ENCODE data around the gene TAF5L.
"Not testable (repeated sequence)": the region's sequence is repeated elsewhere in the genome, so short reads cannot be mapped to it uniquely, and the experiment has no call there.

The TAF5L gene

DNA sequence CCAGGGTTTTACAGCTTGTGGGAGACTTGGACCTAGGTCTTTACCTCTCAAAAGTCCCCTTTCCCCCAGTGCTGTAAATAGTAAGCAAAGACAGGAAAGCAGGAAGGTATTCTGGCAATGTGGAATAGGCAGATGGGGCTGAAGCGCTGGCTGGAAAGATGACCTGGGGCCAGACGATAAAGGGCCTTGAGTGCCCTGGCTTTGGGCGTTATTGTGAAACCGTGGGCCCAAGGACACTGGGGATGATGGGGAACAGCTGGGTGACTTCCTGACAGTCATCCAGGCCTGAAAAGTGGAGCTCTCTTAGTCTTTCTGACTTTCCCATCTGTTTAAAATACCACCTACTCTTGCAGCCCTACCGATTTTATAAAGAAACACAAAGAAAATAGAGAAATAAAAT lies 16.5 kb upstream of the TAF5L start:
- no peak for DNase-seq

DNA sequence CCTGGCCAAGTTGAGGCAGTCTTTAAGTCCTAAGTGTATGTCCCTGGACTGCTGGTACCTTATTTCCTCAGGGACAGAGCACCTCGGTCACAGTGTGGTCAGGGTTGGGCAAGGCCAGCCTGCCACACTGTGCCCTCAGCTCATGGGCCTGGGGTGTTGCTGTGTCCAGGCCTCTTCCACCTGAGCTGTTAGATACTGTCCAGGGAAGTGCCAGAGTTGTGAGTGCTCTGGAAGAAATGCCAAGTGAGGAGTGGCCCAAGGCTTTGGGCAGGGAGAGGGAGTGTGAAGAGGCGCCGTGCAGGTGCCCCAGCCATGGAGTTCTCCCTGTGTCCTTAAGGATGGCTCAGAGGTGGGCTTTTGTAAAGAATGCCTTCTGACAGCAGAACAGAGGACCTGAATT lies 15.4 kb upstream of the TAF5L start:
- DNase-seq, result no peak

DNA sequence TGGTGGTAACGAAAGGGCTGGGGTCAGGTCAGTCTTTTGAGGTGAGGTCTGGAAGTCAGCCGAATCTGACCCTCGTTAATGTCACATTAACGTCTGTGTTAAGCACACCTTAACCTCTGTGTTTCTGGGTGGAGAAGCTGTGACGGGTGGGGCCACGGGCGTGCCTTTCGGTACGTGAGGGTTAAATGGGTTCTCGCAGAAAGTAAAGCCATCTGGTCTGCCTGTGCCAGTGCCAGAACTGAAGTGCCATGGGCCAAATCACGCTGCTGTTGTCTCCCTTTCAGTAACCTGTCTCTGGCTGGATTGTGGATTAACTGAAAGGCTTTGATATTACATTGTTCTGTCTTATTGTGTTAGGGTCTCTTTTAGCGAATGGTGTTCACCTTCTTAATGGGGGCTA lies 14.5 kb upstream of the TAF5L start:
- DNase-seq, result no peak

DNA sequence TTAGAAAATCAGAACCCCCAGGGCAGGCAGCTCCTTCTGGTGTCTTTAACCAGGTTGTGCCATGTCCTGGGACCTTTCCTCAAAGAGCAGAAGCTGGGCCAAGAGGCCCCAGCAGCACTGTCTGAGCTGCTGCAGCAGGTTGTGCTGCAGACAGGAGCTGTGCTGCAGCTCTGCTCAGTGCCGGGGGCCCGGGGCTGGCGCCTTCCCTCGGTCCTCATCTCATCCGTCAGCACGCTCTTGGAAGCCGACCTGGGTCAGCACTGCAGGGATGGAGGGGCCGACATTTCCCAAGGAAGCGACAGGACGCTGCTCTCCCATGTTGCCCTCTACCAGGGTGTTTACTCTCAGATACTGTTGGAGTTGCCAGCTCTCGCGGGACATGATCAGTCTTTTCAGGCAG lies 11.8 kb upstream of the TAF5L start:
- DNase-seq, result no peak

DNA sequence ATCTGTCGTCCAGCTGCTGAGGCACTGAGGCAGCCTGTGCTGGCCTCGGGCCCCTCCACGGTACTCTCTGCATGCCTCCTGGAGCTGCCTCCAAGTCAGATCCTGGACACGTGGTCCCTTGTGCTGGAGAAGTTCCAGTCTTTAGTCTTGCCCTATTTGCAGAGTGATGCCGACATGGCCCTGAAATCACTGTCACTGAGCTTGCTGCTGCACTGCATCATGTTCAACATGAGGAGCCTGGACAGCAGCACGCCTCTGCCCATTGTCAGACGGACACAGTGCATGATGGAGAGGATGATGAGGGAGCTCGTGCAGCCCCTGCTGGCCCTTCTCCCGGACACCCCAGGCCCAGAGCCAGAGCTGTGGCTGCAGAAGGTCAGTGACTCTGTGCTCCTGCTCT lies 10.1 kb upstream of the TAF5L start:
- no peak for DNase-seq

DNA sequence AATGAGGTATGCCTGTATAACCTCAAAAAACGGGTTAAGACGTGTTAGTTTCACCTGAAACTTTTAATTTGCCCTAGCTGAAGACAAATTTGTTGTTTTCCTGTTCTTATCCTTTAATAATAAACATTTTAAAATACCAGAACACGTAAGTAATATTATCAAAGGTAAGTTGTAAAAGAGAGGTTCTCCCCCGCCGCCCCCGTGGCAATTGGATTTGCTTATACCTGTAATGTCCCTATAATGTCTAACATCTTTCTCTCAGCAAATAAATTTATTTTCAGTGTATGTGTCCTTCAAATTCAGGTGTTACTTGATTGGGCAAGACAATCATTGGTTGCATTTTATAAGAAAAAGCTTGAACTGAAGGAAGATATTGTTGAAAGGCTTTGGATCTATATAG lies 6.0 kb upstream of the TAF5L start:
- DNase-seq, result no peak

DNA sequence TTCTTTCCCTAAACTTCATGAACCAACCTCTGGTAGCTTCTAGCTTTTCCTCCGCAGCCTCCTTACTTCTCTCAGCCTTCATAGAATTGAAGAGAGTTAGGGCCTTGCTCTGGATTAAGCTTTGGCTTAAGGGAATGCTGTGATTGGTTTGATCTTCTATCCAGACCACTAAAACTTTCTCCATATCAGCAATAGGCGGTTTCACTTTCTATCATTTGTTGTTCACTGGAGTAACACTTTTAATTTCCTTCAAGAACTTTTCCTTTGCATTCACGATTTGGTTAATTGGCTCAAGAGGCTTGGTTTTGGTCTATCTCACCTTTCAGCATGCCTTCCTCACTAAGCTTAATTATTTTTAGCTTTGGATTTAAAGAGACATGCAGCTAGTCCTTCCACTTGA lies 5.2 kb upstream of the TAF5L start:
- no peak for DNase-seq

DNA sequence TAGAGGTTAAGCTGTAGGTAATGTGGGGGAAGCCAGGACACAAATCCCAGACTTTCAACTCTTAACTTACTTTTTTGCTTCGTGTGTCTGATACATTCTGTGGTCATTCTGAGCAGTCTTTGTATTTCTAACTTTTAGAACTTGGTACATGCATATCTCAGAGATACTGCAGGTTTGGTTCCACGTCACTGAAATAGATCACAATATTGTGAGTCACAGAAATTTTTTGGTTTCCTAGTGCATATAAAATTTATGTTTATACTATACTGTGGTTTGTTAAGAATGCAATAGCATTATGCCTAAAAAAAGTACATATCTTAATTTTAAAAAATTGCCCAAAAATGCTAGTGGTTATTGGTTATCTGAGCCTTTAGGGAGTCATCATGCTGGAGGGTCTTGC lies 3.3 kb upstream of the TAF5L start:
- no peak for DNase-seq

DNA sequence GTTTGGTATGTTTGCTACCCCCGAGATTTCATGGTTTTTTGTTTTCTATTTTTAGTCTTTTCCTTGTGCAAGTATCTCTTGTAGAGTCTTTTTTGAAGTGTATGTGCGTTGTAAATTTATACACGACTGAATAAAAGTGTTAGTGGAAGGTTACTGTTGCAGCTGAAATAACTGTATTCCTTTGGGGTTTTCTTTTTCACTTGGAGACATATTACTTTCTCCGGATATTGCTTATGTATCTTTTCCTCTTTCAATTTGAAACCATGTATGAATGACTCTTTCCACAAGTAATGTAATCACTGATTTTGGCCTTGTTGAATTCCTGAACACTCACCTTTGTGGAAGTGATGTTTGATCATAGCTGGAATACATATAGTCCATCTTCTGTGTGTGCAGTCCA lies 1.1 kb upstream of the TAF5L start:
- DNase-seq, result no peak

DNA sequence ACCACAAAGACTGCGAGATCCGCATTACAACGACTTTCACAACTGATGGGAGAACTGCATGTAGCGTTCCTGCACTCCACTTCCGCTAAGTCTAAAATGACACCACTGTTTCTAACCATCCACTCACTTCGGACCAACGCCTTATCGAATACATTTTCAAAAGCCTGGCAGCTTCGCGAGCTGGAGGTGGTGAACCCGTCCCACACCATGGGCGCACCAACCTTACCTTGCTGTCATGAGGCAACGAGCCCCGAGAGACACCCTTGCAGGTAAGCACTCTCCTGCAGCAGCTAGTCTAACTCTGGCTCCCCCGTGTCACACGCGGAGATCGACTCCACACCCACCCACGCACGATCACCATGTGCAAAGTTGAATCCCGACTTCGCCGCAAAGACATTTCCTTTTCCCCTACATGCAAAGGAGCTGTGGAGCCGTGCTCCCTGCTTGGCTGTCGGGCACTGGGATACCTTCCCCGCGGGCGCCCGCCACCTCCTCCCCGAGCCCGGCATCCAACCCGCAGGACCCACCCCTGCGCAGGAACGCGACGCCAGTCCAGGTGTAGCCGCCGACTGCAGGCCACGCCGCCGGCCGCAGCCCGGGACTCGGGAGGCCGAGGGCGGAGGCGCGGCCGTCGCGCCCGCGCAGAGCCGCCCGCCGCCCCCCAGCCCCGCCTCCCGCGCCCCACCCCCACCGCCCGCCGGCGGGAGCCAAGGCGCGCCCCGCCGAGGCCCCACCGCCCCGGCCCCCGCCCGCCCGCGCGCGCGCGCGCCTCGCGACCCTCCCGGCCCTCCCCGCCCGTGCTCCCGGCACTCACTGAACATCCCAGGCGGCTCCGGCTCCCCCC lies 629 bp downstream of the TAF5L start:
- DNase-seq, result peak; percentile 47 to 73 (median 70)

DNA sequence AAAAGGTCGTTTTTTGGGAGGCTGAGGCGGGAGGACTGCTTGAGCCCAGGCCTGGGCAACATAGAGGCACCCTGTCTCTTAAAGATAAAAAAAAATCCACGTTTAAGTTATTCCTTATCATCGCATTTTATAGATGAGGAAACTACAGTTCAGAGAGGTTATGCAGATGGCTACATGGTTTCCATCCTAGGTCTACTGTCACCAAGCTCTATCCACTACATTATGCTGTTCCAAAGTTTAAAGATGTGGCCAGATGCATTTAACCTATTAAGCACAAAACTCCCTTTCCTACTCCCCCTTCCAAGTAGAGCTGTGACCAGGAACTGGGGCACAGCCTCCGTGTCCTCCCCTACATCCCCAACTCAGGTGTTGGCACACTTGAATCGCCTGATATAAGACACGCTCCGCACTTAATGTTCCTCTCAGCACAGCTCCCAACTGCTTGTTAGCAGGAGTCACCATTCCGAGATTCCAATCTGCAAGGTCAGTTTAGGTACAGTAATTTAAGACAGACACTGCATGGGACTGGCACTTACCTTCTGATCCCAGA lies 1.3 kb downstream of the TAF5L start:
- no peak for DNase-seq

DNA sequence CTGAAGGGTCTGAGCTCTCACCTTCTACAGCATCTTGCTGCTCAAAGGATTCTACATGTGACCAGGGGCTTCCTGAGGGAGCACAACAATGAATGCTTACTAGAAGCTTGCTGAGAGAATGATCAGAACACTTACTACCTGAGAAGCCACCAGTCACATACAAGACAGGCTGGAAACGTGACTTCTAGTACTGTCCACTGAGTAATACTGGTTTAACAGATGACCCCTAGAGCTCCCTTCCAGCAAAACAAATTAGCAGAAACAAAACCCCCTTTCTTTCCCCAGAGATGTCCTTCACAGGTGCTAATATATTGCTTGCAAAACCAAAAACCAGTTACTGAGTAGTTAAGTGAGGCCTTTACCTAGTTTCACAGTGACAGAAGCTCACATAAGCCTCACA lies 2.1 kb downstream of the TAF5L start:
- DNase-seq, result no peak

DNA sequence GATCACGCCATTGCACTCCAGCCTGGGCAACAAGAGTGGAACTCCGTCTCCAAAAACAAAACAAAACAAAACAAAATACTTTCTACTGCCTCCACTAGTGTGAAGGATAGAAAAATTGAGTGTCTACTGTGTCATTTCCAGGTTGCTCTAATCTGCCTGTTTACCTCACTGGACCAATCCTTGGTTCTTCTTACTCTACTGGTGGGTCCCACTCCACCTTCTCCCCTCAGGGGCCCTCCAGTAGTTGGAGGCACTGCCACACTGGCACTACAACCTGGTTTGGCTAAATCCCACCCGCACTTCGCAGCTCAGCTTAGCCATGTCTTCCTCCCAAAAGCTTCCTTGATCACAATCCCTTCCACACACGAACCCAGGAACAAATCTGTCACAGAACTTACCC lies 2.7 kb downstream of the TAF5L start:
- no peak for DNase-seq

DNA sequence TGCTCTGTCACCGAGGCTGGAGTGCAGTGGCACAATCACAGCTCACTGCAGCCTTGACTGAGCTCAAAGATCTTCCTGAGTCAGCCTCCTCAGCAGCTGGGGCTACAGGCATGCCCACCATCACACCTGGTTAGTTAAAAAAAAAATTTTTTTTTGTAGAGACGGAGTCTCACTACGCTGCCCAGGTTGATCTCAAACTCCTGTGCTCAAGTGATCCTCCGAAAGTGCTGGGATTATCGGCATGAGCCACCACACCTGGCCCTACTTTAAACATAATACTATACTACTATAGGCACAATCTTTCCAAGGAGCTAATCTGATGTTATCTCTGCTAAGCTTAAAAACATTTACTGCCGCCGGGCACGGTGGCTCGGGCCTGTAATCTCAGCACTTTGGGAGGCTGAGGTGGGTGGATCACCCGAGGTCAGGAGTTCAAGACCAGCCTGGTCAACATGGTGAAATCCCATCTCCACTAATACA lies 3.2 kb downstream of the TAF5L start:
- DNase-seq, result not testable (repeated sequence)

DNA sequence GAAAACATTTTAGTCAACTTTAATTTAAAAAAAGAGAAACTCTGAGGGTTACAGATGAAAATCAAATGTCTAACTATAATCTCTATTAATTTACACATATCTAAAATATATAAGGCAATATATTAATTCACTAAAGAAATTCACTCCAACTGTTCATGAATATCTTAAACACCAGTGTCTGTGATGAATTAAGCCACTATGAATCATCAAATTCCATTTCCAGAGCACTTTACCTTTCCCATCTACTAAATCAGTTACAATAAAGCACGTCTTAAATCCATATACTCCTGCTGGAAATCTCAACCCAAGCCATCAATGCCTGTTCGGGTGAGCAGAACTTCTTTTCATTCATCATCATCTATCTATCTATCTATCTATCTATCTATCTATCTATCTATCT lies 4.3 kb downstream of the TAF5L start:
- no peak for DNase-seq

DNA sequence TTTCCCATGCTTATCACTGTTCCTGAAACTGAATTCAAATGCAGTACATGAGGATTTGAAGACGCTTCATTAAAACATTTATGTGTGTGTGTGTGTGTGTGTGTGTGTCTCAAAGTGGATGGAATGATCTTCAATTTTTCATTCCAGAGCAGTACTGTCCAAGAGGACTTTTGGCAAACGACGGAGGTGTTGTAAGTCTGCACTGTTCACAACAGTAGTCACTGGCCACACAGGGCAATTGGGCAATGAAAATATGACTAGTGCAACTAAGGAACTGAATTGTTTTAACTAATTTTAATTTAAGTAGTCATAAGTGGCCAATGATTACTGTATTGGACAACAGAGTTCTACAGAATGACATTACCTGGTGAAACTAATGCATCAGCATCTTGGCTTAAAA lies 5.0 kb downstream of the TAF5L start:
- DNase-seq, result peak in 3 of 4 experiments; percentile 16 to 31 (median 27)

DNA sequence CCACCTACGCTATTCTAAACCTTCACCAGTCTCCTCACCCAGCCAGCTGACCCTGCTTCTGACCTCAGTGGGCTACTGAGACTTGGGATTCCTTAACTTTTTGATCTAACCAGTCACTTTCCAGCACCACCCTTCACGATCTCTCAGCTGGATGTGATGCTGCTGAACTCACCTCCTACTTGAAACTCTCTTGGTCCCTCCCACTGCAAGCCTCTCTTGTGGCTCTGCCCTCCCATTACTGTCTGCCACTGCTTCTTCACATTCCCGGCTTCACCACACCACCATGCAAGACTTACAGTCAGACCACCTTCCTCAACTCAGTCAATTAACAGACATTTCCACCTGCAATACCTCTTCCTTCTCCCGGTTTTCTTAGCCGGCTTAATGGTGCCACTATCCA lies 6.3 kb downstream of the TAF5L start:
- no peak for DNase-seq

DNA sequence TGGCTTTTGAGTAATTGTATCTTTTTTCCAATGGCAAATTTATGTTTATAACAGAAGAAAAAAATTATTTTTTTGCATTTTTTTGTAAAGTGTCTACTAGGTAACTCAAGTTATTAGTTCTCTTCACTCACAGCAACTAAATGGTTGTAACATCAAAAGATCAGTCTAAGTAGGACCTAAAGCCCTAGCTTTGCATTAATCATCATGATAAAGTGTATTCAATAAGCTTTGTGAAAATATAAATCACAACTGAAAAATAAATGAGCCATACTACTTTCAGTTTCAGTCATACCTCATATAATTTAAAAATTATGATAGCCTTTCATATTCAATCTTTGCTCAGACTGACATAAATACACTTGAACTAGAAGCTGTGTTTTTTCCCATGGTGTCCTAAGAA lies 6.9 kb downstream of the TAF5L start:
- DNase-seq, result no peak

DNA sequence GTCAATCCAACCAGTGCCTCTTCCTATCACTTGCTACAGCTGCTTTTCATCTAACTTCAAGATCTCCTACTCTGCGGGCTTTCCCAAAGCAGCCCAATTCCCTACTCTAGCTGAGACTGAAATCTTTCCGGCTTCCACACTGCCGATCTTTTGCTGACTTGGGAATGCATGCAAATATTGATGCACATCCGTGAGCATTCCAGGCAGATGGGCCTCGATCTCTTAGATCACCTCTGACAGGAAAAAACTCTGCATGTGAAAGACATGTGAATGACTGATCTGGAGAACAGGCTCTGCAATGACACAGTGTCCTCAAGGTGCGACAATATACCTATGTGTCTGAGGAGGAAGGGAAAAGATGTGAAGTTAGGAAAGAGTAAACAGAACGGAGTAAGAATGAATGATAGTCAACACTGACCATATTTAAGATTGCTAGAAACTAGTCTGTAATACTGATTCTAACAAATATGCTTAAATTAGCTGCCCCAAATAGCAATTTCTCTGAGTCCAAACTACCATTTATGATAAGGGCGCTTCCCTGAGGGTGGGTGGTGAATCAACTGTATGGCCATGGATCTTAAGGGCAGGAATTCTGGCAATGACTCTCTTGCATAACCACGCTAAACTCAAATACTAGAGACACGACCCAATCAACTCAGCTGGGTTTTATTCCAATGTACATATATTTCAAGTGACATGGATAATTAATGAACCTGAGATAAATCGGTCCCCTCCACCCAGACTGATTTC lies 8.4 kb downstream of the TAF5L start:
- no peak for DNase-seq

DNA sequence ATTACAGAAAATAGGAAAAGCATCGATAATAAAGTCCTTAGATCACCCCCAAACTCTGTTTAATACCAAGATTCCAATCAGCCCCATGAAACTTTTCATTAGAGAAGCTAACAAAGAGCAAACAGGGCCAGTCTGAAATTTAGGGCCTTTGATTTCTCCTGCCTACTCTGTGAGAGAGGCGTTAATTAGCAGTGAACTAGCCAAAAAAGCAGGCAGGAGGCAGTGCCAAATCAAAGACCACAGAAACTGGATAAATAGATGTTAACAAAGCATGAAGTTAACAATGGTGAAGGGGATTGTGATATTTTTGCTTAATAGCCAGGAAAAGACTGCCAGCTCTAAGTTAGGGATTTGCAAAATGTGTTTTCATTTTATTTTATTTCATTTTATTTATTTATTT lies 11.2 kb downstream of the TAF5L start:
- DNase-seq, result no peak

DNA sequence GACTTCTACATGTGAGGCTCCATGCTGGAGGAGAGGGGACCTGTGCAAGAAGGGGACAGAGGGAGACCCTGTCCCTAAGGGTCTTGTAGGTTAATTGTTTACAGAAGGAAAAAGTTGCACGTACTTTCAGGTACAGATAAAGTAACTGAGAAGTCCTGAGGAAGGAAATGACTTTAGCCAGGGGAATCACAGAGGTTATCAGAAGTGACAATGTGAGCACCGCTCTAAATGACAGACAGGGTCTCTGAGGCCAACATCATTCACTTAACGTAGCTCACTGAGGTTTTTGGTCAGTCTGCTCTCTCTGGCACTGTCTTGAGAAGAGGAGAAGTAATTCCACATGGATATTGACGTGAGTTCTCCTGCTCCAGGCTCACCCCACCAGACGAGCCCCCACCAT lies 12.0 kb downstream of the TAF5L start:
- no peak for DNase-seq

DNA sequence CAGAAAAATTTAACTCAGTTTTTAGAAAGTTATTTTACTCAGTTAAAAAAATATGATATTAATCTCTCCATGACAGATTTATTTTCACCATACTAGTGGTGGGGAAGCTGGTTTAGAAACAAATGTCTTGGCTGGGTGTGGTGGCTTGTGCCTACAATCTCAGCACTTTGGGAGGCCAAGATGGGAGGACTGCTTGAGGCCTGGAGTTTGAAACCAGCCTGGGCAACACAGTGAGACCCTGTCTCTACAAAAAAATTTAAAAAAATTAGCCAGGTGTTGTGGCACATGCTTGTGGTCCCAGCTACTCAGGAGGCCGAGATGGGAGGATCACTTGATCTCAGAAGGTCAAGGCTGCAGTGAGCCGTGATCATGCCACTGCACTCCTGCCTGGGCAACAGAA lies 17.3 kb downstream of the TAF5L start:
- DNase-seq, result no peak

DNA sequence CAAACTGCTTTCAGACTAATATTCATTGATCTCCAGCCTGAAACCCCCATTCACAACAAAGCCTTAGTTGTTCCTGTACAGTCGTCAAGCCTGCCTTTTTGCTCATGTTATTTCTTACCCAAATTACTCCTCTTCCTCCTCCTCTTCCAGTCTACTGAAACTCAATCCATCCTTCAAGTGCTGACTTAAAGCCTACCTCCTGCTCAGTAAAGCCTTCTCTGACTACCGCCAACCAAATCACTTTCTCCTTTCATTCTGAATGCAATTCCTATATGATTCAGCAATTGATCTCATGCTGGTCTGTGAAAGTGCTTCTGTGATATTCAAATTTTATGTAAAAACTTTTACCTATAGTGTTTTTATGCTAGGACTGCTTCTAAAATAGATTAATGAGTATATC lies 18.6 kb downstream of the TAF5L start:
- no peak for DNase-seq
